GM06990 (cell line): ENCODE results near the gene EVC2.

Experiments
- DNase-seq: peaks from one replicate; pipeline ENCODE4 v3.0.0-alpha.2; 2011; ENCODE audit not compliant: insufficient read length; ENCODE audit errors: extremely low read depth
- H3K27me3 ChIP-seq: replicated peaks from 2 replicates; pipeline ENCODE4 v1.6.0; 2011; ENCODE audit warnings: low read length; ENCODE audit not compliant: control insufficient read depth, insufficient read depth
- H3K36me3 ChIP-seq: 2 replicates; pipeline ENCODE4 v1.5.1; 2011; ENCODE audit warnings: low read length; ENCODE audit not compliant: control insufficient read depth, insufficient read depth
- H3K4me3 ChIP-seq: replicated peaks from 2 replicates; pipeline ENCODE4 v1.5.1; 2011; ENCODE audit warnings: low read depth, mild to moderate bottlenecking, control low read depth, low read length
- TF ChIP-seq, protein P1 (sequence below): IDR thresholded peaks from 2 replicates; pipeline ENCODE4 v1.5.1; 2011; ENCODE audit warnings: low read length, control low read depth, mild to moderate bottlenecking, inconsistent platforms; ENCODE audit not compliant: insufficient read depth, poor library complexity, severe bottlenecking

Gene EVC2

DNA sequence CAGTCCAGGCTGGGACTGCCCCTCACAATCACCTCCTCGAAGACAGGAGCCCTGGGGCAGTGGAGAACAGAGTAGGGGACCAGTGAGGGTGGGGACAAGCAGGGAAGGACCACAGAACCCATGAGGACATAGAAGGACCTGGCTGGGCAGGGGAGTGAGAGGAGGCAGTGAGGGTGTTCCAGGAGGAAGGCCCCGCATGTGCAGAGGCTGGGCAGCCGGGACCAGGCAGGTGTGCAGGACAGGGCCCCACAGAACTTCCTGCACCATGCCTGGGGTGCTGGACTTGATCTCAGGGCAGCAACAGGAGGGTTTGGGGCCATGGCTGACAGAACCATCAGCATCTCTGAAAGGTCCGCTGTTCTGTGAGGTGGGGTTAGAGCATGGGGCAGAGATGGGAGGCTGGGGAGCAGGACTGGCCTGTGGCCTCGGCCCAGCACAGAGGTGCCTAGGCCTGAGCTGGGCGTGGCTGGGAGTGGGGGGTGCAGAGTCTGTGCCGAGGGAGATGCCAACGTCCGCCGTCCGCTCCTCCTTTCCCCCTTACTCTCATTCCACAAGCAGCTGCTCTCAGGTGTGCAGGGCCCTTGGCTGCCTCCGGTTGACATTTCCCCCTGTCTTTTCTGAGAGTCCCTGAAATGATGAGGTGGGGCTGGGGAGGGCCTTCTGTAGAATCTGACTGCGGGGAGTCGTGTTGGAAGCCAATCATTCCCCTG, 43.5 kb upstream of the EVC2 start:
- H3K4me3 ChIP-seq = no peak overlapping the region
- H3K36me3 ChIP-seq = peaks cover 24% of the 10 kb centered on the region
- TF ChIP-seq, protein P1, sequence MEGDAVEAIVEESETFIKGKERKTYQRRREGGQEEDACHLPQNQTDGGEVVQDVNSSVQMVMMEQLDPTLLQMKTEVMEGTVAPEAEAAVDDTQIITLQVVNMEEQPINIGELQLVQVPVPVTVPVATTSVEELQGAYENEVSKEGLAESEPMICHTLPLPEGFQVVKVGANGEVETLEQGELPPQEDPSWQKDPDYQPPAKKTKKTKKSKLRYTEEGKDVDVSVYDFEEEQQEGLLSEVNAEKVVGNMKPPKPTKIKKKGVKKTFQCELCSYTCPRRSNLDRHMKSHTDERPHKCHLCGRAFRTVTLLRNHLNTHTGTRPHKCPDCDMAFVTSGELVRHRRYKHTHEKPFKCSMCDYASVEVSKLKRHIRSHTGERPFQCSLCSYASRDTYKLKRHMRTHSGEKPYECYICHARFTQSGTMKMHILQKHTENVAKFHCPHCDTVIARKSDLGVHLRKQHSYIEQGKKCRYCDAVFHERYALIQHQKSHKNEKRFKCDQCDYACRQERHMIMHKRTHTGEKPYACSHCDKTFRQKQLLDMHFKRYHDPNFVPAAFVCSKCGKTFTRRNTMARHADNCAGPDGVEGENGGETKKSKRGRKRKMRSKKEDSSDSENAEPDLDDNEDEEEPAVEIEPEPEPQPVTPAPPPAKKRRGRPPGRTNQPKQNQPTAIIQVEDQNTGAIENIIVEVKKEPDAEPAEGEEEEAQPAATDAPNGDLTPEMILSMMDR = no peak
- no peaks in the 10 kb centered on the region for H3K27me3 ChIP-seq
- DNase-seq = no peak

DNA sequence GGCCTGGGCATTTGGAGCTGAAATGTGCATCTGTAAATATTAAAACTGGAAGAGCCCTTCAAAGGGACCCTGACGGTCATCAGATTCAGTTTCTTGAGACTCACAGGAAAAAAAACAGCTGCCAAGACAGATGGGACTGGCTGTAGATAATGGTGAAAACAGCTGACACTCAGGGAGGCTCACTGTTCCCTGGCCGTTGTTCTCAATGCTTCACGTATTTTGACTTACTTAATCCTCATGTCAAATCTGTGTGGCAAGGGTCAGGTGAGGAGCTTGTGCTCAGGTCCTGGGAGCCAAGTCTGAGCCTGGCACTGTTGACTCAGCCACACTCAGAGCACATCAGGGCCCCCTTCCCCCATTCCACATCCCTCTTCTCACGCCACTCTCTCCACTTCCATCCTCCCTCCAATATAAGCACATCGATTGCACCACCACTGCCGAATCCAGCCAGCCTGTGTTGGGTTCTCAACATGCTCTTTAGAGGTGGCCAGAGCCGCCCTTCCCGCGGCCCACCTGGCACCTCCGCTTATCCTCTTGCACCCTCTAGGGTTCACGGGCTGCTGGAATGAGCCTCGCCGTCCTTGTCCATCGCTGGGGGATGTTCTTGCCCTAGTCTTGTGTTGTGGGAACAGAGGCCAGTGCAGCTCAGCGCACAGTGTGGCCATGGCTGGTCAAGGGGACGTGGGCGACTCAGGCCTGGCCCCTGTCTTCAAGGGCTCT, 42.7 kb upstream of the EVC2 start:
- H3K4me3 ChIP-seq = no peak overlapping the region
- no peak for DNase-seq
- TF ChIP-seq, protein P1 = no peak
- H3K36me3 ChIP-seq = peaks cover 22% of the 10 kb centered on the region
- no peaks in the 10 kb centered on the region for H3K27me3 ChIP-seq

DNA sequence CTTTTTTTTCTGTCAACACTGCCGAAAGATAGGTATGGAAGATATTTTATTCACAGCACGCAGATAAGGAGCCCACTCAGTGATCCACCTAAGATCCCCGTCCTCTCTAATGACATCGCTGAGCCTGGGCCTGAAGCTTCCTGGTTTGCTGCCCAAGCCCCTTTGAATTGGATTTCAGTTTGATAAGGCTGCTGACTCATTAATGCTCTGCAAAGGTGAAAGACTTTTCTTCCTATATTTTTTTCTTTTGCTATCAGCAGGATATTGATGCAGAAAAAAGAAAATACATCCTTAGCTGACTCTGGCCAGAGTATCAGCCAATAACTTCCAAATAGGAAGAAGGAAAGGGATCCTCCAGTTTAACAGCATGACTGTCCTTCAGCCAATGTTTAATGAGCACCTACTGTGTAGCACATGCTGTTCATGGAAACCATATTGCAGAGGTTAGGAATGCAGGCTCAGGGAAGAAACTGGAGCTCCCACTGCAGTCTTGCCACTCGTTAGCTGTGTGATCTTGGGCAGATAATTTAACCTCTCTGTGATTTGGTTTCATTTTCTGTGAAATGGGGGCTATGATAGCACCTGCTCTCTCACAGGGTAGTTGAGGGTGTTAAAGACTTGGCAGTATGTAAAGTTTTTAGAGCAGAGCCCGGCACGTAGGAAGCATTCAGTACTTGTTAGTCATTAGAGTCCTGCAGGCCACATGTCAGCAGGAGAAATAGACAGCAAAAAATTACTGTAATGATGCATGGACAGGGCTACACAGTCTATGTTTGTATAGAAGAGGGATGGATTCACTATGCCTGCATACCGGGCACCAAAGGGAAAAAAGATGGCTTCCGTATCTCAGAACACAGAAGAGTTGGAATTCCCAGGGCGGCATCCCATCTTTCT, 41.9 kb upstream of the EVC2 start:
- peaks cover 21% of the 10 kb centered on the region for H3K36me3 ChIP-seq
- no peak overlapping the region for H3K4me3 ChIP-seq
- no peak for DNase-seq
- TF ChIP-seq, protein P1 = no peak
- H3K27me3 ChIP-seq = no peaks in the 10 kb centered on the region

DNA sequence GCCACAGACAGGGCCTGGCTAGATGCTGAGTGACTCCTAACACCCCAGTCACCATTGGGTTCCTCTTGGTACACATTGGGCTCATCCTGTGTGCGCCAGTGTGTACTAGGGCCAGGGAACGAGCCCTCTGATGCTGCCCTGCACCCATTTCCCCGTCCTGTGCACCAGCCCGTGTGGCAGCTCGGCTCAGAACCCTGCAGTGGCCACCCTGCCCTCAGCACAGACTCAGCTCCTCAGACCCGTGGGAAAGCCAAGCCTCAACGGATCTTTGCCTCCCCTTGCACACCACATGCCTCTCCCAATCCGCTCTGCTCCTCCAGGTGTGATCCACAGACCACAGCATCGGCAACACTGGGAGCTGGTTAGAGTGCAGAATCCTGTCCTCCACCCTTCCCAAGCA, 41.2 kb upstream of the EVC2 start:
- Histone ChIP-seq H3K27me3 (no peaks in the 10 kb centered on the region), H3K4me3 (no peak overlapping the region), H3K36me3 (peaks cover 16% of the 10 kb centered on the region)
- no peak for DNase-seq
- TF ChIP-seq, protein P1 = no peak

DNA sequence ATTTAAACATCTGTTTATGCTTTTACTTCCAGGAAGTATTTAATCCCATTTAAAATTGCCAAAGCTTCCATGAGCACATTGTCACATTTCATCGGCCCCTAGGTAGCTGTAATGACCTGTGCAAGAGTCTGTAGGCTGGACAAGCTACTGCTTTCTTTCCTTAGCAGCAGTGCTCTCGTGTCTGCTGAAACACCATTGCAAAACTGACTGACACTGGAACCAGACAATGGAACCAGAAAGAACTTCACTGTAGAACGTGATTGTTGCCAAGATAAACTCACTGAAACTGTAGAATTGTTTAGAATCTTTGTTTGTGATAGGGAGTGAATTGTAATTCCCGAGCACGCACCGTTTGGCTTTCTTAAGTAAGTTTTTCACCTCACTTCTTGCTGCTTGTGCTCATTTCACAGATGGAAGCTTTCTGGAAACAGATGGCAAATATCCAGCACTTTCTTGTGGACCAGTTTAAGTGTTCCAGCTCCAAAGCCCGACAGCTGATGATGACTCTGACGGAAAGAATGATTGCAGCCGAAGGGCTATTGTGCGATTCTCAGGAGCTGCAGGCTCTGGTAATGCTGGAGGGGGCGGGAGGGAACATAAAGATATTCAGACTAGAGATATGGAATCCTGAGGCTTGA, 39.5 kb upstream of the EVC2 start:
- TF ChIP-seq, protein P1 = no peak
- Histone ChIP-seq H3K36me3 (peaks cover 10% of the 10 kb centered on the region), H3K4me3 (no peak overlapping the region), H3K27me3 (no peaks in the 10 kb centered on the region)
- no peak for DNase-seq
